K562 (cell line): ENCODE results near the gene CDH8. TPM values are rescaled to one million over a fixed set of nuclear protein-coding genes. Genes with fewer than 3 reads are reported as not detected.

Experiments used
- ATAC-seq: fragments of 200-7000 bp; cut with Tn5 transposase; 3 replicates; pipeline ENCODE4 v1.9.1; 2020; ENCODE audit warnings: moderate library complexity
- BruUV-seq: library from RNA; stranded (reverse); fragments of 400-500 nt; replicated peaks from 2 replicates; lab custom pipeline; 2021; lab: Mats Ljungman, UMichigan
- CTCF ChIA-PET: fragments of 300-600 bp; formaldehyde crosslinking; extraction: SDS; loops from one replicate; lab custom pipeline; 2021; ENCODE audit warnings: low intra/inter-chr PET ratio; lab: Yijun Ruan, JAX
- POLR2A ChIA-PET: fragments of 300-600, 350-650 bp; sonication (Branson Sonifier 250); formaldehyde crosslinking; extraction: SDS; loops from one replicate; lab custom pipeline; 2021; ENCODE audit warnings: antibody characterized with exemption, inconsistent platforms; lab: Yijun Ruan, JAX
- DNase-seq, 4 experiments: peaks; one replicate each; pipeline versions ENCODE4 v3.0.0 to v3.0.0-alpha.2; 2011 to 2018; ENCODE audit warnings: low spot score in 3 of 4, mixed read lengths in 3 of 4; ENCODE audit errors: extremely low read depth in 1 of 4
- FAIRE-seq: peaks from 2 replicates; lab custom pipeline; 2011; peaks lifted over from hg19 to GRCh38; lab: Jason Lieb, UNC
- H2AFZ ChIP-seq: 2 replicates; pipeline ENCODE4 v1.6.0; 2011; ENCODE audit warnings: low read depth, low read length, control low read depth, inconsistent platforms
- H3K27ac ChIP-seq: fragments of 200-600 bp; 3 replicates; pipeline ENCODE4 v1.8.0; 2011; ENCODE audit warnings: low read depth, mild to moderate bottlenecking, control low read depth, inconsistent platforms, low read length, moderate library complexity, mixed read lengths; ENCODE audit errors: extremely low read depth
- H3K27me3 ChIP-seq, 2 experiments: fragments of 300-600 bp in 1 of 2; 2 replicates in 1 of 2; 3 replicates in 1 of 2; pipeline versions ENCODE4 v1.6.0 to v1.8.0; 2011; ENCODE audit warnings: inconsistent platforms in 2 of 2, low read length in 2 of 2, mild to moderate bottlenecking in 1 of 2, mixed read lengths in 1 of 2, moderate library complexity in 1 of 2; ENCODE audit not compliant: control insufficient read depth in 2 of 2, insufficient read depth in 2 of 2
- H3K36me3 ChIP-seq: fragments of 300-600 bp; 3 replicates; pipeline ENCODE4 v1.8.0; 2011; ENCODE audit warnings: mild to moderate bottlenecking, low read length, inconsistent platforms; ENCODE audit not compliant: control insufficient read depth, insufficient read depth
- H3K4me1 ChIP-seq, 2 experiments: fragments of 200-600 bp in 1 of 2; replicated peaks in 1 of 2; 2 replicates in 1 of 2; 3 replicates in 1 of 2; pipeline versions ENCODE4 v1.5.1 to v1.8.0; 2011; ENCODE audit warnings: inconsistent platforms in 2 of 2, low read length in 2 of 2, mild to moderate bottlenecking in 1 of 2, mixed read lengths in 1 of 2, moderate library complexity in 1 of 2; ENCODE audit not compliant: control insufficient read depth in 2 of 2, insufficient read depth in 2 of 2
- H3K4me2 ChIP-seq: 2 replicates; pipeline ENCODE4 v1.6.1; 2011; ENCODE audit warnings: low read length, control low read depth, inconsistent platforms, mixed read lengths; ENCODE audit not compliant: insufficient read depth
- H3K4me3 ChIP-seq: fragments of 200-600 bp; sonication (generic), shearing (Covaris generic); 2 replicates; pipeline ENCODE4 v1.5.1; 2016; ENCODE audit warnings: control low read depth, inconsistent platforms
- H3K79me2 ChIP-seq: fragments of 200-600 bp; 3 replicates; pipeline ENCODE4 v1.8.0; 2011; ENCODE audit warnings: low read length, inconsistent platforms; ENCODE audit not compliant: control insufficient read depth, insufficient read depth
- H3K9ac ChIP-seq, 2 experiments: 2 replicates each; pipeline versions ENCODE4 v1.6.0 to v1.6.1; 2011; ENCODE audit warnings: low read depth in 2 of 2, low read length in 2 of 2, control low read depth in 1 of 2, inconsistent platforms in 1 of 2, mild to moderate bottlenecking in 1 of 2, mixed read lengths in 1 of 2; ENCODE audit not compliant: insufficient read depth in 1 of 2
- H3K9me1 ChIP-seq: one replicate; pipeline ENCODE4 v1.6.0; 2011; ENCODE audit warnings: inconsistent platforms, mild to moderate bottlenecking, low read length, moderate library complexity; ENCODE audit not compliant: control insufficient read depth, insufficient read depth
- H3K9me3 ChIP-seq: replicated peaks from 2 replicates; pipeline ENCODE4 v1.5.1; 2011; ENCODE audit warnings: low read depth, low read length, inconsistent platforms; ENCODE audit not compliant: control insufficient read depth, insufficient read depth
- H4K20me1 ChIP-seq: replicated peaks from 2 replicates; pipeline ENCODE4 v1.6.1; 2011; ENCODE audit warnings: low read length, inconsistent platforms, mixed read lengths; ENCODE audit not compliant: control insufficient read depth, insufficient read depth
- ARID2 ChIP-seq: fragments of 450-650 bp; IDR thresholded peaks from 2 replicates; pipeline ENCODE4 v1.6.1; 2017; ENCODE audit warnings: antibody characterized with exemption, mild to moderate bottlenecking
- ARID4B ChIP-seq: sonication (generic); formaldehyde crosslinking; IDR thresholded peaks from 2 replicates; pipeline ENCODE4 v1.8.0; 2022; ENCODE audit warnings: mild to moderate bottlenecking, missing genetic modification reagents
- ATF1 ChIP-seq, 2 experiments: fragments of 450-650 bp in 1 of 2; IDR thresholded peaks; 2 replicates each; pipeline ENCODE4 v1.6.1; 2016; ENCODE audit warnings: missing compliant biosample characterization in 1 of 2, missing genetic modification characterization in 1 of 2
- CEBPG ChIP-seq, 3 experiments: fragments of 200-800 bp in 1 of 3; sonication (Bioruptor generic) in 1 of 3; sonication (generic) in 1 of 3; formaldehyde crosslinking in 1 of 3; IDR thresholded peaks in 2 of 3; conservative IDR thresholded peaks in 1 of 3; 2 replicates each; pipeline versions ENCODE4 v1.6.1 to v1.8.0; 2016 to 2022; ENCODE audit warnings: missing compliant biosample characterization in 2 of 3, missing genetic modification characterization in 2 of 3, mild to moderate bottlenecking in 1 of 3, missing genetic modification reagents in 1 of 3
- DNMT1 ChIP-seq: fragments of 450-650 bp; IDR thresholded peaks from 2 replicates; pipeline ENCODE4 v1.6.1; 2016; ENCODE audit warnings: antibody characterized with exemption, mild to moderate bottlenecking
- ZBTB7A ChIP-seq: IDR thresholded peaks from 2 replicates; pipeline ENCODE4 v1.6.1; 2011; ENCODE audit warnings: low read depth, mild to moderate bottlenecking, low read length, moderate library complexity, borderline replicate concordance; ENCODE audit not compliant: control insufficient read depth
- ZNF277 ChIP-seq: fragments of 250-450 bp; sonication (Bioruptor Pico); IDR thresholded peaks from 2 replicates; pipeline ENCODE4 v1.8.0; 2022; ENCODE audit warnings: inconsistent platforms, mild to moderate bottlenecking, moderate library complexity, borderline replicate concordance
- WGBS: fragments of 100-300 bp; shearing (Covaris generic); methylation state at CpG from one replicate; pipeline ENCODE4 v1.1.6; 2016; ENCODE audit warnings: low coverage, mixed read lengths; ENCODE audit not compliant: insufficient coverage; ENCODE audit errors: missing lambda C conversion rate; 5-methylcytosine and 5-hydroxymethylcytosine counted together
- in situ Hi-C: fragments of 300-500 bp; cut with MboI; formaldehyde crosslinking; loops from 4 replicates; pipeline ENCODE4 v1.15.0; 2018; ENCODE audit warnings: inconsistent platforms, mixed read lengths
- intact Hi-C: fragments of 100-400 bp; cut with micrococcal nuclease; formaldehyde crosslinking; loops from 2 replicates; pipeline ENCODE4 v1.14.2; 2022
- polyA plus RNA-seq, 8 experiments: library from polyadenylated mRNA; depleted of rRNA in 4 of 8; stranded (reverse) in 5 of 8; unstranded in 3 of 8; fragments of >200 nt; fragmentation: Nextera tagmentation in 2 of 8; fragmentation: Illumina TruSeq in 1 of 8; extraction: Ambion mirVana in 2 of 8; extraction: Trizol in 1 of 8; gene quantifications; 2 replicates each; pipeline versions ENCODE4 v1.2.1 to v1.2.3, GENCODE V29; 2011 to 2014; ENCODE audit warnings: inconsistent platforms in 1 of 8, missing spikeins in 1 of 8
- total RNA-seq, 7 experiments: library from RNA; depleted of rRNA in 6 of 7; stranded (reverse); fragments of >200 nt in 6 of 7; fragmentation: Illumina TruSeq in 2 of 7; extraction: Trizol in 2 of 7; gene quantifications; 2 replicates each; pipeline versions ENCODE4 v1.2.1 to v1.2.3, GENCODE V29; 2011 to 2021; ENCODE audit warnings: low replicate concordance in 1 of 7

Gene CDH8
- total and polyA plus RNA-seq, 9 of the 15 experiments (the other 6 are each of a cell fraction or from before 2014, with no cell fraction given): 0.22 to 1.4 (median 0.42) TPM; not detected in 4

GRCh38 chr16:61726701-61727100 lies 309.5 kb downstream of the CDH8 start:
- Histone ChIP-seq H3K27me3 (no peaks in the 10 kb centered on the region), H3K9me1 (no peaks in the 10 kb centered on the region), H3K4me1 (no peaks in the 10 kb centered on the region), H3K4me2 (no peak overlapping the region), H3K9me3 (no peaks in the 10 kb centered on the region), H3K9ac (no peak overlapping the region), H3K27ac (no peak overlapping the region), H3K4me3 (no peak overlapping the region), H4K20me1 (no peaks in the 10 kb centered on the region), H3K79me2 (no peaks in the 10 kb centered on the region), H2AFZ (no peak overlapping the region), H3K36me3 (no peaks in the 10 kb centered on the region)
- ChIA-PET CTCF (no interaction called here), POLR2A (no interaction called here)
- no TSS peak for BruUV-seq
- DNase-seq: no peak
- in situ Hi-C loops (no loop called here), intact Hi-C loops (no loop called here)
- no peak for FAIRE-seq
- ATAC-seq: no peak
- WGBS: 2% methylated on average over 3 of the region's 3 CpGs
- no peak for TF ChIP-seq ATF1 (CRISPR knock-in tag; IDR thresholded peaks at IDR 0.05)
- TF ChIP-seq ATF1 (tag; IDR thresholded peaks at IDR 0.05): no peak
- TF ChIP-seq ARID4B: no peak
- no peak for TF ChIP-seq ZBTB7A
- no peak for TF ChIP-seq ZNF277
- no peak for TF ChIP-seq DNMT1
- TF ChIP-seq ARID2: no peak
- no peak for TF ChIP-seq CEBPG (CRISPR knock-in tag; IDR thresholded peaks at IDR 0.05)
- no peak for TF ChIP-seq CEBPG (tag; conservative IDR thresholded peaks at IDR 0.05 in 1 of 2, IDR thresholded peaks at IDR 0.05 in 1 of 2)
